Smooth muscle cell (in vitro differentiated cells): ENCODE results near the gene NUAK1. TPM values are rescaled to one million over a fixed set of nuclear protein-coding genes. Genes with fewer than 3 reads are reported as not detected.

ENCODE experiments used
- DNase-seq: peaks from one replicate; lab custom pipeline; 2025; ENCODE audit not compliant: unreplicated experiment; lab: John Stamatoyannopoulos, UW
- H2AFZ ChIP-seq: fragments of 200-600 bp; sonication (generic); 2 replicates; pipeline ENCODE4 v1.6.0; 2016; ENCODE audit warnings: antibody characterized with exemption, low read depth, mild to moderate bottlenecking
- H3F3A ChIP-seq: fragments of 200-600 bp; sonication (generic); 2 replicates; pipeline ENCODE4 v1.6.0; 2017; ENCODE audit warnings: antibody characterized with exemption, low read depth
- H3K27ac ChIP-seq: fragments of 200-600 bp; sonication (generic); 2 replicates; pipeline ENCODE4 v1.5.1; 2016; ENCODE audit warnings: low read depth, mild to moderate bottlenecking
- H3K27me3 ChIP-seq: fragments of 200-600 bp; sonication (generic); 2 replicates; pipeline ENCODE4 v1.6.1; 2016; ENCODE audit warnings: low read depth, mild to moderate bottlenecking
- H3K36me3 ChIP-seq: fragments of 200-600 bp; sonication (generic); 2 replicates; pipeline ENCODE4 v1.5.1; 2016; ENCODE audit warnings: low read depth
- H3K4me1 ChIP-seq: fragments of 200-600 bp; sonication (generic); 2 replicates; pipeline ENCODE4 v1.5.1; 2016; ENCODE audit warnings: low read depth
- H3K4me2 ChIP-seq: fragments of 200-600 bp; sonication (generic); 2 replicates; pipeline ENCODE4 v1.6.0; 2016; ENCODE audit warnings: mild to moderate bottlenecking
- H3K4me3 ChIP-seq: fragments of 200-600 bp; sonication (generic); 2 replicates; pipeline ENCODE4 v1.5.1; 2016; ENCODE audit warnings: mild to moderate bottlenecking
- H3K79me2 ChIP-seq: fragments of 200-600 bp; sonication (generic); 2 replicates; pipeline ENCODE4 v1.6.0; 2016; ENCODE audit warnings: low read depth, mild to moderate bottlenecking
- H3K9ac ChIP-seq: fragments of 200-600 bp; sonication (generic); 2 replicates; pipeline ENCODE4 v1.6.0; 2016; ENCODE audit warnings: low read depth
- H3K9me3 ChIP-seq: fragments of 200-600 bp; sonication (generic); replicated peaks from 2 replicates; pipeline ENCODE4 v1.5.1; 2016; ENCODE audit warnings: low read depth
- H4K20me1 ChIP-seq: fragments of 200-600 bp; sonication (generic); 2 replicates; pipeline ENCODE4 v1.6.0; 2016; ENCODE audit warnings: low read depth
- CTCF ChIP-seq: fragments of 200-600 bp; sonication (generic); IDR thresholded peaks from 2 replicates; pipeline ENCODE4 v1.5.1; 2017; ENCODE audit warnings: borderline replicate concordance, mild to moderate bottlenecking, antibody characterized with exemption; ENCODE audit not compliant: insufficient read depth, poor library complexity, severe bottlenecking
- WGBS: methylation state at CpG from one replicate; pipeline ENCODE4 v1.1.7; 2016; ENCODE audit warnings: low lambda C conversion rate; 5-methylcytosine and 5-hydroxymethylcytosine counted together
- polyA plus RNA-seq: library from polyadenylated mRNA; unstranded; fragments of >200 nt; fragmentation: Nextera tagmentation; extraction: Ambion mirVana; gene quantifications from 2 replicates; pipeline ENCODE4 v1.2.1, GENCODE V29; 2016
- total RNA-seq: library from RNA; depleted of rRNA; stranded (reverse); fragments of >200 nt; gene quantifications from 2 replicates; pipeline ENCODE4 v1.2.3, GENCODE V29; 2014

NUAK1 gene
- total and polyA plus RNA-seq, 2 experiments from 2014 or later: 35.3 to 64.2 TPM

DNA sequence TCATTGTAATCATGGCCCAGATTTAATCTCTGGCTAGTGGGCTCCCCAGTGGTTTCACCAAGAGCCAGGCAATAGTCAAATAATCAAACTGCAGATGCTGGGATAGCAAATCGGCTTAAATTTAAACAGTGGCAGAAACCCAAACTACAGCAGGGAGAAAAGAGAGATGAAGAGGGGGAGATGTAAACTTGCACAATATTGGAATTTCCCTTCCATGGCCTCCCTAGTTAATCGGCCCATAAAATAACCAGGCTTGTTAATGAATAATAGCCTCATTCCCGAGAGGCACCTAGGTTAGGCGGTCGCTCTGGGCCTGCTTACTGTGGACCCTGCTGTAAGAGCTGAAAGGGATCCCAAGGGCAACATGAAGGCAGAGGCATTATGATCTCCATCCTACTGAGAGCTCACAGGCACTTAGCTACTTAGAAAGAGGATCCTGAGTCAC lies 116.2 kb downstream of the NUAK1 start:
- no peaks in the 10 kb centered on the region for H3K27me3 ChIP-seq
- H3K9ac ChIP-seq: peak overlapping the region; percentile 6
- 51% methylated on average over 5 of the region's 5 CpGs for WGBS
- H3K4me1 ChIP-seq: no peaks in the 10 kb centered on the region
- TF ChIP-seq CTCF: no peak
- no peaks in the 10 kb centered on the region for H4K20me1 ChIP-seq
- peak overlapping the region; percentile 60 for H3K27ac ChIP-seq
- no peaks in the 10 kb centered on the region for H3F3A ChIP-seq
- no peak for DNase-seq
- no peaks in the 10 kb centered on the region for H3K79me2 ChIP-seq
- H3K4me3 ChIP-seq: no peak overlapping the region
- H3K4me2 ChIP-seq: no peak overlapping the region
- H3K9me3 ChIP-seq: no peaks in the 10 kb centered on the region
- H2AFZ ChIP-seq: peak overlapping the region; percentile 9
- H3K36me3 ChIP-seq: no peaks in the 10 kb centered on the region

GRCh38 chr12:106021516-106021915 lies 117.2 kb downstream of the NUAK1 start:
- no peaks in the 10 kb centered on the region for H3K4me1 ChIP-seq
- H3K9ac ChIP-seq: no peak overlapping the region
- H3K9me3 ChIP-seq: no peaks in the 10 kb centered on the region
- H4K20me1 ChIP-seq: no peaks in the 10 kb centered on the region
- H2AFZ ChIP-seq: peak overlapping the region; percentile 9
- no peak overlapping the region for H3K4me3 ChIP-seq
- no peak for TF ChIP-seq CTCF
- H3K79me2 ChIP-seq: no peaks in the 10 kb centered on the region
- no peaks in the 10 kb centered on the region for H3K27me3 ChIP-seq
- H3K36me3 ChIP-seq: no peaks in the 10 kb centered on the region
- no peak for DNase-seq
- H3K27ac ChIP-seq: peak overlapping the region; percentile 60
- H3F3A ChIP-seq: no peaks in the 10 kb centered on the region
- no peak overlapping the region for H3K4me2 ChIP-seq
- WGBS: 62% methylated on average over 5 of the region's 5 CpGs

DNA sequence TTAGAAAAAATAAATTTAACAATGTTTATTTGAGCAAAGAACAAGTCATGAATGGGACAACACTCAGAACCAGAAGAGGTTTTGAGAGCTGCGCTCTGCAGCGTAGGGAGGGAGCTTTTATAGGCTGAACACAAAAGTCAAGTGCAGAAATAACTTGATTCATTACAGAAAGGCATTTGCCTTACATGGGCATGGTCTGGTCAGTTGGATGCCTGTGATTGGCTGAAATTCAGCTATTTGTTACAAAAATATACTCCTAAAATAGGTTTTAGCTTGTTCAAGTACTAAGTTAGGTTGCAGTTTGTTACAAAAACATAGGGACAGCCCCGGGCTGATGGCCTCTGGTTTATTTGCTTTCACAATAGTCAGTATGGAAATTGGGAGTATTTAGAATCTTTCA lies 118.0 kb downstream of the NUAK1 start:
- H3K27me3 ChIP-seq: no peaks in the 10 kb centered on the region
- H3K36me3 ChIP-seq: no peaks in the 10 kb centered on the region
- TF ChIP-seq CTCF: no peak
- DNase-seq: no peak
- no peaks in the 10 kb centered on the region for H3K4me1 ChIP-seq
- H4K20me1 ChIP-seq: no peaks in the 10 kb centered on the region
- H3F3A ChIP-seq: no peaks in the 10 kb centered on the region
- no peaks in the 10 kb centered on the region for H3K9me3 ChIP-seq
- H3K4me2 ChIP-seq: no peak overlapping the region
- H3K9ac ChIP-seq: no peak overlapping the region
- no peak overlapping the region for H3K4me3 ChIP-seq
- WGBS: 95% methylated on average over 3 of the region's 3 CpGs
- H3K27ac ChIP-seq: no peak overlapping the region
- H3K79me2 ChIP-seq: no peaks in the 10 kb centered on the region
- H2AFZ ChIP-seq: no peak overlapping the region

GRCh38 chr12:106019144-106019543 lies 119.6 kb downstream of the NUAK1 start:
- H3K9me3 ChIP-seq: no peaks in the 10 kb centered on the region
- H3K79me2 ChIP-seq: no peaks in the 10 kb centered on the region
- no peak overlapping the region for H3K27ac ChIP-seq
- no peaks in the 10 kb centered on the region for H4K20me1 ChIP-seq
- H3K4me1 ChIP-seq: no peaks in the 10 kb centered on the region
- H3K4me3 ChIP-seq: no peak overlapping the region
- WGBS: 90% methylated on average over 2 of the region's 2 CpGs
- no peak overlapping the region for H2AFZ ChIP-seq
- no peaks in the 10 kb centered on the region for H3K27me3 ChIP-seq
- no peak for TF ChIP-seq CTCF
- no peaks in the 10 kb centered on the region for H3K36me3 ChIP-seq
- H3F3A ChIP-seq: no peaks in the 10 kb centered on the region
- no peak overlapping the region for H3K4me2 ChIP-seq
- no peak for DNase-seq
- no peak overlapping the region for H3K9ac ChIP-seq
